Erythroblast (primary cell): Measurements from ENCODE around the gene ZNF529.

ENCODE experiments used
- GATA1 ChIP-seq: IDR thresholded peaks from 2 replicates; pipeline ENCODE4 v1.6.1; 2011; ENCODE audit warnings: low read depth, mild to moderate bottlenecking, control low read depth, low read length, moderate library complexity
- POLR2A ChIP-seq: IDR thresholded peaks from 2 replicates; pipeline ENCODE4 v1.6.1; 2011; ENCODE audit warnings: mild to moderate bottlenecking, low read length

DNA sequence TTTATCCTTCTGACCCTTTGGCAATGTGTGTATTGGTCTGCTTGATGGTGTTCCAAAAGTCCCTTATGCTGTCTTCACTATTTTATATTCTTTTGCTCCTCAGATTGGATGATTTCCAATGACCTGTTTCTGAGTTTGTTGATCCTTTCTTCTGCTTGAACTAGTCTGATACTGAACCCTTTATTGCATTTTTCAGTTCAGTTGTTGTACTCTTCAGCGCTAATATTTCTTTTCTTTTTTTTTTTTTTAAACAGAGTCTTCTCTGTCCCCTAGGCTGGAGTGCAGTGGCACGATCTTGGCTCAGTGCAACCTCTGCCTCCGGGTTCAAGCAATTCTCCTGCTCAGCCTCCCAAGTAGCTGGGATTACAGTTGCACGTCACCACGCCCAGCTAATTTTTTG lies 71.1 kb downstream of the ZNF529 start:
- TF ChIP-seq POLR2A (no peak), GATA1 (no peak)
